ENCODE results near the gene PIBF1.

- no peak for TF ChIP-seq POLR2A (IDR thresholded peaks at IDR 0.05)
- TF ChIP-seq EP300 (IDR thresholded peaks at IDR 0.05): no peak
- TF ChIP-seq, protein P1, sequence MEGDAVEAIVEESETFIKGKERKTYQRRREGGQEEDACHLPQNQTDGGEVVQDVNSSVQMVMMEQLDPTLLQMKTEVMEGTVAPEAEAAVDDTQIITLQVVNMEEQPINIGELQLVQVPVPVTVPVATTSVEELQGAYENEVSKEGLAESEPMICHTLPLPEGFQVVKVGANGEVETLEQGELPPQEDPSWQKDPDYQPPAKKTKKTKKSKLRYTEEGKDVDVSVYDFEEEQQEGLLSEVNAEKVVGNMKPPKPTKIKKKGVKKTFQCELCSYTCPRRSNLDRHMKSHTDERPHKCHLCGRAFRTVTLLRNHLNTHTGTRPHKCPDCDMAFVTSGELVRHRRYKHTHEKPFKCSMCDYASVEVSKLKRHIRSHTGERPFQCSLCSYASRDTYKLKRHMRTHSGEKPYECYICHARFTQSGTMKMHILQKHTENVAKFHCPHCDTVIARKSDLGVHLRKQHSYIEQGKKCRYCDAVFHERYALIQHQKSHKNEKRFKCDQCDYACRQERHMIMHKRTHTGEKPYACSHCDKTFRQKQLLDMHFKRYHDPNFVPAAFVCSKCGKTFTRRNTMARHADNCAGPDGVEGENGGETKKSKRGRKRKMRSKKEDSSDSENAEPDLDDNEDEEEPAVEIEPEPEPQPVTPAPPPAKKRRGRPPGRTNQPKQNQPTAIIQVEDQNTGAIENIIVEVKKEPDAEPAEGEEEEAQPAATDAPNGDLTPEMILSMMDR (IDR thresholded peaks at IDR 0.05): no peak
- TF ChIP-seq POLR2AphosphoS5 (IDR thresholded peaks at IDR 0.05): no peak
Measured at GRCh38 chr13:72850959-72851677, 69.2 kb downstream of the PIBF1 start.

Measured in suprapubic skin (tissue), 4 donors.